ENCODE results near the gene SMARCA1. TPM values are rescaled to one million over a fixed set of nuclear protein-coding genes. Genes with fewer than 3 reads are reported as not detected.
A peak's percentile ranks its signal among the peaks of the same experiment; 100 is the strongest.

SMARCA1 gene
- total RNA-seq, 6 experiments from 2014 or later: 61.4 to 71.7 (median 66.2) TPM

DNA sequence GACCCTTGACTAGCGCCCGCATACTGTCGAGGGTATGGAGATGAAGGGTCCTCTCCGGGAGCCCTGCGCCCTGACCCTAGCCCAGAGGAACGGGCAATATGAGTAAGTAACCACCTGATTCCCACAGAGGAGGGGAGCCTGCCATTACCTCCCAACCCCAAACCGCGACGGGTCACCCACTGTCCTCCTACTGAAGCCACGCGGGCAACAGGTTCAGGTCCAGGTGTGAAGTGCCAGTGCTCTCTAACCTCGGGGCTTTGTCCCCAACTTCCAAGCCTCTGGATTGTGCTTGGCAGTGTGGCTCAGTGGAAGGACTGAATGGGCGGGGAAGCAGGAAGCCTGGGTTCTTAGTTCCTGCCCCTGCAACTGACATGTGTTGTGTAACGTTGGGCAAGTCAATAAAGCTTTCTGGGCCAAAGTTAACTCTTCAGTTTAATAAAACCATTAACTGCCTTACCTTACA lies 17.5 kb upstream of the SMARCA1 start:
- Mint-ChIP-seq H3K27ac (peak overlapping the region; percentile 33; the same call in 1 of the 2 replicates), H3K4me3 (peak overlapping the region; percentile 79), H3K36me3 (ENCODE audit: low read depth) (0 out of 2 replicates have a peak, but pooled peaks cover 4% of the 10 kb centered on the region), H3K4me1 (ENCODE audit: low read depth) (peaks cover 15% of the 10 kb centered on the region), H3K27me3 (ENCODE audit: insufficient read depth) (no peaks in the 10 kb centered on the region), H3K9me3 (no peaks in the 10 kb centered on the region)
- TF ChIP-seq, protein P1, sequence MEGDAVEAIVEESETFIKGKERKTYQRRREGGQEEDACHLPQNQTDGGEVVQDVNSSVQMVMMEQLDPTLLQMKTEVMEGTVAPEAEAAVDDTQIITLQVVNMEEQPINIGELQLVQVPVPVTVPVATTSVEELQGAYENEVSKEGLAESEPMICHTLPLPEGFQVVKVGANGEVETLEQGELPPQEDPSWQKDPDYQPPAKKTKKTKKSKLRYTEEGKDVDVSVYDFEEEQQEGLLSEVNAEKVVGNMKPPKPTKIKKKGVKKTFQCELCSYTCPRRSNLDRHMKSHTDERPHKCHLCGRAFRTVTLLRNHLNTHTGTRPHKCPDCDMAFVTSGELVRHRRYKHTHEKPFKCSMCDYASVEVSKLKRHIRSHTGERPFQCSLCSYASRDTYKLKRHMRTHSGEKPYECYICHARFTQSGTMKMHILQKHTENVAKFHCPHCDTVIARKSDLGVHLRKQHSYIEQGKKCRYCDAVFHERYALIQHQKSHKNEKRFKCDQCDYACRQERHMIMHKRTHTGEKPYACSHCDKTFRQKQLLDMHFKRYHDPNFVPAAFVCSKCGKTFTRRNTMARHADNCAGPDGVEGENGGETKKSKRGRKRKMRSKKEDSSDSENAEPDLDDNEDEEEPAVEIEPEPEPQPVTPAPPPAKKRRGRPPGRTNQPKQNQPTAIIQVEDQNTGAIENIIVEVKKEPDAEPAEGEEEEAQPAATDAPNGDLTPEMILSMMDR (IDR thresholded peaks at IDR 0.05): no peak
- no peak for DNase-seq

DNA sequence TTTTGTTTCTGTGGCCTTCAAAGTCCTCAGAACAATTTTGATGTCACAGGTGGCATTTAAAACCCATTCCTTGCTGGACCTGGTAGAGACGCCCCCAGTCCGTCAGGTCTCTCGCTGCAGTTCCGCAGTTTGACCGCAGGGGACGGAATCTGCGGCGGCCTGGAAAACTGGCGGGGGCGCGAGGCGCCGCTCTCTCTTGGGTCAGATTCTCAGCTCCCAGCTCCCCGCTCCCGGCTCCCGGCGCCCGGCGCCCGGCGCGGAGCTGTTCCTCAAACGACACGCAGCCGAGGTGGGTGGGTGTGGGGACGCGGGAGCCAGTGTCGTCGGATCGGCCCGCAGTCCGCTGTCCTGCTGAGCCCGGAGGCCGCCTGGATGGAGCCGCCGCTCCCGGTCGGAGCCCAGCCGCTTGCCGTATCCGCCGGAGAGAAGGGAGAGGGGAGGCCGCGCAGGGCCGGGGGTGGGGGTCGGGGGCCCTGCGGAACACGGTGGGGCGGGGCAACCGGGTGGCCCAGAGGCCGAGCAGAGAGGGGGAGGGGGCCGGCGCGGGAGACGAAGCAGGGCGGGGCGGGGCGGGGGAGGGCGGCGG lies 16.9 kb upstream of the SMARCA1 start, which contains the start of gene OCRL:
OCRL (plus strand) TSS at position 192 of the 586 bp plus-strand sequence; CDS start at position 373, 181 bp downstream.
- H3K4me1 Mint-ChIP-seq (ENCODE audit: low read depth): peaks cover 15% of the 10 kb centered on the region
- peak within 1 kb of the TSS; percentile 79 for H3K4me3 Mint-ChIP-seq
- TF ChIP-seq, protein P1 (IDR thresholded peaks at IDR 0.05): peak; percentile 79
- no peaks in the 10 kb centered on the region for H3K27me3 Mint-ChIP-seq (ENCODE audit: insufficient read depth)
- peak within 1 kb of the TSS; percentile 33; the same call in 1 of the 2 replicates for H3K27ac Mint-ChIP-seq
- H3K9me3 Mint-ChIP-seq: no peaks in the 10 kb centered on the region
- H3K36me3 Mint-ChIP-seq (ENCODE audit: low read depth): 0 out of 2 replicates have a peak, but pooled peaks cover 4% of the 10 kb centered on the region
- peak; percentile 59 for DNase-seq

DNA sequence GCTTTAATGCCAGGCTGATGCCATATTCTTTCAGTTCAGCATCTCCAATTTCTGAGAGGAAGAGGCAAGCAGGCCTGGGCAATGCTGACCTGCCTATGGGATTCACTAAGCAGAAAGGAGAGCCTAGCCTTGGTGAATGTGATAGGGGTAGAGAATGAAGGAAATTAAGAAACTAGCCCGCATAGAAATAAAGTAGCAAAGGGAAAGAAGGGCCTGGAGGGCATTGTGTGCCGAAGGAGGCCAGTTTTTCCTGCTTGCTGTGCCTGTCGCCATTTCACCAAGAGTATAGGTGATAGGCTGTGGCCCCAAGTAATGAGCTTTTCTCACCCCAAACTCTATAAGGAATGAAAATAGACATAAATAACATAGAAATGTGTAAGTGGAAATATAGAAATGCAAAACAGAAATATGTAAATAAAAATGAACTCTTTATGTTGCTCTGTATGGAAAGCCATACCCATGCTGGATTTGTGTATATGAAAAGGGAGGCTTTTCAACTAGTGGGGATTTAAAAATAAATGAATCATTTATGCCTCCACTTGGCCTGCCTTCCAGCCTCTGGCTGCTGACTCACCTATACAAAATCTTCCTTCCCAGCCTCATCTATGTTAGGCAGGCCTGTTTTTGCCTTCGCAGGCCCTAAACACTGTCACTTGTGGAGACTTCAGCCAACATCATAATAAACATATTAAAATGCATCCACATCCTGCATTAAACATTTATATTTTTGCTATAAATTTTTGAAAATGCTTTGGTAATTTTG lies 11.7 kb upstream of the SMARCA1 start:
- Mint-ChIP-seq H3K27ac (peak overlapping the region; percentile 43; the same call in 1 of the 2 replicates), H3K4me1 (ENCODE audit: low read depth) (peaks cover 17% of the 10 kb centered on the region), H3K36me3 (ENCODE audit: low read depth) (no peaks in the 10 kb centered on the region), H3K9me3 (no peaks in the 10 kb centered on the region), H3K4me3 (peak overlapping the region; percentile 20; the same call in 1 of the 2 replicates), H3K27me3 (ENCODE audit: insufficient read depth) (no peaks in the 10 kb centered on the region)
- DNase-seq: peak; percentile 41
- TF ChIP-seq, protein P1 (IDR thresholded peaks at IDR 0.05): no peak

DNA sequence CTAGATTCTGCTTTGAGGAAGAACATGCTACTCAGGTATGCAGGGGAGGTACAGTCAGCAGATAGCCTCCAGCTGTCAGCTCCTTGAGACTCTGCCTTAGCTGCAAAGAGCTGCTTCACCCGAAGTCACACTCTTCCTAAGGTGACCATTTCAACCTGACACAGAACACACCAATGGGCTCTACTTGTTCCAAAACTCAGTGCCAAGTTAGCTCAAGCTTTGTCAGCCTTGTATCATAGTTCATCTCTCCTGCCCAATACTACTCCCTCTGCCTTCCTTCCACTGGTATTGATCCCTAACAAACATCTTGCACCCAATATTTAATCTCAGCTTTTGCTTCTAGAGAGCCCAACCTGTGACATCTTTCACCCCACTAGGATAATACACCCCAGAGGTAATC lies 7.8 kb upstream of the SMARCA1 start:
- DNase-seq: no peak
- H3K27ac Mint-ChIP-seq: no peak overlapping the region
- H3K4me3 Mint-ChIP-seq: no peak overlapping the region
- TF ChIP-seq, protein P1 (IDR thresholded peaks at IDR 0.05): no peak
- H3K4me1 Mint-ChIP-seq (ENCODE audit: low read depth): peaks cover 15% of the 10 kb centered on the region
- H3K36me3 Mint-ChIP-seq (ENCODE audit: low read depth): no peaks in the 10 kb centered on the region
- H3K9me3 Mint-ChIP-seq: no peaks in the 10 kb centered on the region
- H3K27me3 Mint-ChIP-seq (ENCODE audit: insufficient read depth): no peaks in the 10 kb centered on the region

DNA sequence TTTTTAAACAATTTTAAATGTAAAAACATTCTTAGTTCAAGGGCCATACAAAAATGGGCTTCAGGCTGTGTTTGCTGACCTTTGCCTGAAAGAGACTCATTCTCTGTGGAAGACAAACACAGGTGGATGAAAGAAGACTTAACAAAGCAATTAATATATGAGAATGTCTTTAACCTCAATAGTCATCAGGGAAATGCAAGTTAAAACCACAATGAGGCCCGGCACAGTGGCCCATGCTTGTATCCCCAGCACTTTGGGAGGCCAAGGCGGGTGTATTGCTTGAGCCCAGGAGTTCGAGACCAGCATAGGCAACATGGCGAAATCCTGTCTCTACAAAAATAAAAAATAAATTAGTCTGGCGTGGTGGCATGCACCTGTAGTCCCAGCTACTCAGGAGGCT lies 7.1 kb upstream of the SMARCA1 start:
- peaks cover 15% of the 10 kb centered on the region for H3K4me1 Mint-ChIP-seq (ENCODE audit: low read depth)
- no peaks in the 10 kb centered on the region for H3K36me3 Mint-ChIP-seq (ENCODE audit: low read depth)
- no peak overlapping the region for H3K4me3 Mint-ChIP-seq
- H3K9me3 Mint-ChIP-seq: no peaks in the 10 kb centered on the region
- H3K27me3 Mint-ChIP-seq (ENCODE audit: insufficient read depth): no peaks in the 10 kb centered on the region
- TF ChIP-seq, protein P1 (IDR thresholded peaks at IDR 0.05): no peak
- H3K27ac Mint-ChIP-seq: no peak overlapping the region
- DNase-seq: no peak

Data from HFFc6 (cell line).